ENCODE results near the gene MNX1. TPM values are rescaled to one million over a fixed set of nuclear protein-coding genes. Genes with fewer than 3 reads are reported as not detected.

The MNX1 gene
- total and polyA plus RNA-seq, 7 donors, result 4.2 to 5.3 (median 4.2) TPM; not detected in 4

DNA sequence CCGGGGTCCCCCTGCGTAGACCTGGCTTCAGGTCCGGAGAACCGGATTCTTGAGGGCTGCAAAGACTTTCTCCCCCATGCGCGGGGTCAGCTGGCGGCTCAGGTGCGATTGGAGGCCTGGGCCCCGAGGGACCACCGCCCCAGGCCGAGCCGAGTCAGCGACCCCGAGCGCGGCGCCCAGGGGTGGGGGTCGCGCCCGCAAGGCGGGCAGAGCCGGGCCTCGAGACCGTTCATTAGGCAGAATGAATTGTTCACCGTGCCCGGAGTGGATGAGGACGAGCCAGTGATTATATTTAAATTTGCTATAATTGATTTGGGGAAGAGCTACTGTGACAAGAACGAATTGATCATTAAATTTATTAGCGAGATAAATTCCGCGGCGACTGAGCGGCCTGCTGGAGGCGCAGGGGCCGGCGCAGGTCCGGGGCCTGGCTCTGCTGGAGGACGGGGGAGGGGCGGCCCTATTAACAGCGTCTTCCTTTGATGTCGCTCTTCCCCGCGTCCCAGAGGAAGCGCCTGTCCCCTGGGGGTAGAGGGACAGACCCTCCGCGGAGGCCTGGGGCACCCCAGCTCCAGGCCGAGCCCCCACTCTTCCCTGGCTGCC is 7.5 kb downstream of the MNX1 start:
- intact Hi-C loops (cut with DNase I), result no loop called here
- Histone ChIP-seq H3K36me3 (no peaks in the 10 kb centered on the region), H3K9me3 (no peaks in the 10 kb centered on the region), H3K4me1 (peaks cover 0 to 61% (median 53%) of the 10 kb centered on the region in 4 donors), H3K4me3 (no peak overlapping the region), H3K27me3 (peaks cover 63 to 100% (median 95%) of the 10 kb centered on the region in 3 donors), H3K27ac (no peak overlapping the region)
- no peak for DNase-seq
- no peak for TF ChIP-seq CTCF (IDR thresholded peaks at IDR 0.05)
- no peak for TF ChIP-seq POLR2AphosphoS5 (IDR thresholded peaks at IDR 0.05)
- no peak for TF ChIP-seq EP300 (IDR thresholded peaks at IDR 0.05)
- TF ChIP-seq POLR2A (IDR thresholded peaks at IDR 0.05), result no peak
- 18 to 40% methylated on average over 47 of the region's 47 CpGs for WGBS, 2 donors

GRCh38 chr7:157001920-157002818 is 8.3 kb downstream of the MNX1 start:
- 29 to 76% methylated on average over 32 of the region's 32 CpGs for WGBS, 2 donors
- peaks cover 0 to 2% (median under 1%) of the 10 kb centered on the region in 4 donors for H3K9me3 ChIP-seq
- no peaks in the 10 kb centered on the region for H3K36me3 ChIP-seq
- no peak overlapping the region for H3K4me3 ChIP-seq
- TF ChIP-seq EP300 (IDR thresholded peaks at IDR 0.05), result no peak
- no peak for TF ChIP-seq POLR2A (IDR thresholded peaks at IDR 0.05)
- no peak for TF ChIP-seq POLR2AphosphoS5 (IDR thresholded peaks at IDR 0.05)
- TF ChIP-seq CTCF (IDR thresholded peaks at IDR 0.05), result no peak
- H3K27ac ChIP-seq, result no peak overlapping the region
- DNase-seq, result no peak
- peaks cover 0 to 61% (median 53%) of the 10 kb centered on the region in 4 donors for H3K4me1 ChIP-seq
- peaks cover 63 to 99% (median 93%) of the 10 kb centered on the region in 3 donors for H3K27me3 ChIP-seq
- intact Hi-C loops (cut with DNase I), result no loop called here

DNA sequence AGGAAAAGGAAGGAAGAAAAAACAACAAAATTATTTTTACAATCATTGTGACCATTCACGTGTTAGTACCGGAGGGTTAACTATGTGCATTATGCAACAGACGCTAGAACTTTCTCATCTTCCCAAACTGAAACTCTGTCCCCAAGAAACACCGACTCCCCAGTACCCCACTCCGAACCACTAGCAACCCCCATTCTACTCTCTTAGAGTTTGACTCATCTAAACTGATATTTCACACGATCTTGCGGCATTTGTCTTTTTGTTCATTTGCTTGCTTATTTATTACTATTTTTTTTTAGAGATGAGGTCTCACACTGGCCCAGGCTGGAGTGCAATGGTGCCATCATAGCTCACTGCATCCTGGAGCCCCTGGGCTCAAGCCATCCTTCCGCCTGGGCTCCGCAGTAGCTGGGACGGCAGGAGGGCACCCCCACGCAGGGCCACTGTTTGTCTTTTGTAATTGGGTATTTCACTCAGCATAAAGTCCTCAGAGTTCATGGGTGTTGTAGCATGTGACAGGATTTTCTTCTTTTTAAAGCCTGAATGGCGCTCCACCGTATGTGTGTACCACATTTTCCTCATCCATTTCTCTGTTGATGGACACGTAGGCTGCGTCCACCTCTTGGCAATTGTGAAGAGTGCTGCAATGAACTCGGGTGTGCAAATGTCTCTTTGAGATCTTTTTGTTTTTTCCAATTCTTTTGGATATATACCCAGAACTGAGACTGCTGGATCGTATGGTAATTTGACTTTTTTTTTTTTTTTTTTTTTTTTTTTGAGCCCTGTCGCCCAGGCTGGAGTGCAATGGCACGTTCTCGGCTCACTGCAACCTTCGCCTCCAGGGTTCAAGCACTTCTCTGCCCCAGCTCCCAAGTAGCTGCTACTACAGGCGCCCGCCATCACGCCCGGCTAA is 9.5 kb downstream of the MNX1 start:
- Histone ChIP-seq H3K36me3 (no peaks in the 10 kb centered on the region), H3K9me3 (peaks cover 0 to 3% (median 1%) of the 10 kb centered on the region in 4 donors), H3K4me1 (peaks cover 0 to 58% (median 53%) of the 10 kb centered on the region in 4 donors), H3K27me3 (peaks cover 64 to 99% (median 82%) of the 10 kb centered on the region in 3 donors), H3K27ac (no peak overlapping the region), H3K4me3 (peak overlapping the region in 2 of 4 donors; percentile 44 to 47)
- intact Hi-C loops (cut with DNase I), result no loop called here
- TF ChIP-seq EP300 (IDR thresholded peaks at IDR 0.05) (no peak), POLR2AphosphoS5 (IDR thresholded peaks at IDR 0.05) (no peak), POLR2A (IDR thresholded peaks at IDR 0.05) (no peak), CTCF (IDR thresholded peaks at IDR 0.05) (no peak)
- DNase-seq, result no peak
- 25 to 45% methylated on average over 25 of the region's 25 CpGs for WGBS, 2 donors

GRCh38 chr7:156999958-157000726 is 10.3 kb downstream of the MNX1 start:
- H3K4me1 ChIP-seq, result peaks cover 0 to 49% (median 45%) of the 10 kb centered on the region in 4 donors
- H3K9me3 ChIP-seq, result peaks cover 0 to 3% (median 1%) of the 10 kb centered on the region in 4 donors
- peaks cover 56 to 98% (median 73%) of the 10 kb centered on the region in 3 donors for H3K27me3 ChIP-seq
- intact Hi-C loops (cut with DNase I), result no loop called here
- peak overlapping the region in 3 of 4 donors; percentile 38 to 47 (median 44) for H3K4me3 ChIP-seq
- TF ChIP-seq POLR2A (IDR thresholded peaks at IDR 0.05) (no peak), POLR2AphosphoS5 (IDR thresholded peaks at IDR 0.05) (no peak), EP300 (IDR thresholded peaks at IDR 0.05) (no peak), CTCF (IDR thresholded peaks at IDR 0.05) (no peak)
- WGBS, 2 donors, result 1% methylated on average over 75 of the region's 75 CpGs
- H3K36me3 ChIP-seq, result no peaks in the 10 kb centered on the region
- DNase-seq, result no peak
- no peak overlapping the region for H3K27ac ChIP-seq

All from sigmoid colon (tissue), 7 donors.